Measurements from ENCODE around the gene DCXR. TPM values are rescaled to one million over a fixed set of nuclear protein-coding genes. Genes with fewer than 3 reads are reported as not detected.

DCXR gene
- total RNA-seq, 8 experiments from 2014 or later = 55.7 to 94.5 (median 80.7) TPM

- Histone ChIP-seq H3K4me3 (peak overlapping the region; percentile 60 to 84 (median 64)), H3K4me1 (replicated peaks in 1 of 2) (peaks cover 7 to 14% of the 10 kb centered on the region in 2 donors), H3K27ac (no peak overlapping the region)
- ATAC-seq (replicated peaks in 6 of 8) = no peak
- in situ Hi-C loops (cut with MboI; ENCODE audit: low pct_unique_long_range_greater_than_20kb in 2 of 9, low sequenced_read_pairs in 9 of 9, unreplicated experiment in 9 of 9) = loop anchor here in 5 of 9 experiments (10.0 to 25.0 kb wide), 3 partner anchors 99 to 124 kb away; no protein-coding TSS in a partner anchor
- 0 to 41% (median 14%) methylated on average over 1 to 7 of the region's 10 CpGs; no CpG with 5 or more reads in 4 of the 10 experiments for WGBS, 10 experiments
Observed at GRCh38 chr17:82037889-82038195, 345 bp upstream of the DCXR start.

- in situ Hi-C loops (cut with MboI; ENCODE audit: low pct_unique_long_range_greater_than_20kb in 2 of 9, low sequenced_read_pairs in 9 of 9, unreplicated experiment in 9 of 9) = loop anchor here in 5 of 9 experiments (10.0 to 25.0 kb wide), 3 partner anchors 101 to 126 kb away; no protein-coding TSS in a partner anchor
- H3K27ac ChIP-seq = peak overlapping the region; percentile 78 to 81
- peak in 1 of 8 experiments; percentile 0 for ATAC-seq (replicated peaks in 6 of 8)
Observed at GRCh38 chr17:82036634-82037091, 834 bp downstream of the DCXR start.

DNA sequence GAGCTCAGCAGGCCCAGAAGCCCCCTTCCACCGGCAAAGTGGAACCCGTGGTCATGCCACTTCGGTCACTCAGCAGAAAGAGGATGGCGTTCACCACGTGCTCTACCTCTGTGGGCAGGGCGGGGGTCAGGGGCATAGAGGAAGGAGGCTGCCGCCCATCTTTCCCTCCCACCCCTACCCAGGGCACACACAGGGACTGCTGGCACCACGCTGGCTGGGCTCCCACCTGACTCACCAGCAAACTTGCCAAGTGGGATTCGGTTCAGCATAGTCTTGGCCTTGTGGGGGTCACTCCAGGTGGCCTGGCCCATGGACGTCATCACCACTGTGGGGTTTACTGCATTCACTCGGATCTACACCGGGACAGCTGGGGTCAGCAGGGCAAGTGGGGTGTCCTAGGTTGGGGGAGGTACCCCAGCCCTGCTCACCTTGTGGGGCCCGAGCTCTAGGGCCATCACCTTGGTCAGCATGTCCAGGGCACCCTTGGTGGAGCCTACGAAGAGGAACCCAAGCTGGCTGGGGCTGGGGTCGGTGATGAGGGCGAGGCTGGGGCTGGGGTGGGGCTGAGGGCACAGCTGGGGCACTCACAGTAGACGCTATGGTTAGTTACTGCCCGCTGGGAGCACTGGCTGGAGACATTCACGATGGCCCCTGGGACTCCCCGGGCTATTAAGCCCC is 1.4 kb downstream of the DCXR start:
- in situ Hi-C loops (cut with MboI; ENCODE audit: low pct_unique_long_range_greater_than_20kb in 2 of 9, low sequenced_read_pairs in 9 of 9, unreplicated experiment in 9 of 9) = loop anchor here in 5 of 9 experiments (10.0 to 25.0 kb wide), 3 partner anchors 101 to 126 kb away; no protein-coding TSS in a partner anchor
- peaks cover 13 to 17% of the 10 kb centered on the region in 2 donors for H3K4me1 ChIP-seq (replicated peaks in 1 of 2)
- ATAC-seq (replicated peaks in 6 of 8) = no peak
- H3K27ac ChIP-seq = no peak overlapping the region
- peak overlapping the region; percentile 60 to 84 (median 64) for H3K4me3 ChIP-seq
- WGBS, 10 experiments = 81 to 100% (median 94%) methylated on average over 1 to 6 of the region's 20 CpGs; no CpG with 5 or more reads in 5 of the 10 experiments

More at GRCh38 chr17:82036634-82037091, 834 bp downstream of the DCXR start:
- 0 to 31% methylated on average over 1 to 7 of the region's 23 CpGs; no CpG with 5 or more reads in 8 of the 10 experiments for WGBS, 10 experiments
- Histone ChIP-seq H3K4me1 (replicated peaks in 1 of 2) (peaks cover 13 to 17% of the 10 kb centered on the region in 2 donors), H3K4me3 (peak overlapping the region; percentile 60 to 84 (median 64))

DNA sequence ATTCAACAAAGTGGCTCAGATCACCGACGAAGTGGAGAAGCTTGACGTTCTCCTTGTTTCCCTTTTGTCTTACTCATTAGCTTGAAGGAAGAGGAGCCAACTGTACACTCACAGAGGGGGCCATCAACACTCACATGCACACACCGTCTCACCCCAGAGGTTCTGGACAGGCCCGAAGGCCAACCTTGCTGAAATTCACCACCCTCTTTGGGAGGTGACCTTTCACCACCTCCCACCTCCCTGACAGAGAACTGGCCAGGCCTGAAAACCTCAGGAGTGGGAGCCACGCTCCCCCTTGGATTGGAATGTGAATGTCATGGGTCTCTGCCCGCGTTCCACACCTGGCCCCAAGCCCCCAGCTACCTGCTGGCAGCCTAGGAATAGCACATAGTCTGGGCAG is 2.0 kb downstream of the DCXR start:
- WGBS, 10 experiments = 60 to 100% (median 91%) methylated on average over 1 to 3 of the region's 8 CpGs; no CpG with 5 or more reads in 6 of the 10 experiments
- ATAC-seq (replicated peaks in 6 of 8) = no peak
- H3K4me3 ChIP-seq = no peak overlapping the region
- in situ Hi-C loops (cut with MboI; ENCODE audit: low pct_unique_long_range_greater_than_20kb in 2 of 9, low sequenced_read_pairs in 9 of 9, unreplicated experiment in 9 of 9) = loop anchor here in 5 of 9 experiments (10.0 to 25.0 kb wide), 3 partner anchors 102 to 127 kb away; no protein-coding TSS in a partner anchor
- H3K27ac ChIP-seq = no peak overlapping the region
- H3K4me1 ChIP-seq (replicated peaks in 1 of 2) = peaks cover 13 to 17% of the 10 kb centered on the region in 2 donors

DNA sequence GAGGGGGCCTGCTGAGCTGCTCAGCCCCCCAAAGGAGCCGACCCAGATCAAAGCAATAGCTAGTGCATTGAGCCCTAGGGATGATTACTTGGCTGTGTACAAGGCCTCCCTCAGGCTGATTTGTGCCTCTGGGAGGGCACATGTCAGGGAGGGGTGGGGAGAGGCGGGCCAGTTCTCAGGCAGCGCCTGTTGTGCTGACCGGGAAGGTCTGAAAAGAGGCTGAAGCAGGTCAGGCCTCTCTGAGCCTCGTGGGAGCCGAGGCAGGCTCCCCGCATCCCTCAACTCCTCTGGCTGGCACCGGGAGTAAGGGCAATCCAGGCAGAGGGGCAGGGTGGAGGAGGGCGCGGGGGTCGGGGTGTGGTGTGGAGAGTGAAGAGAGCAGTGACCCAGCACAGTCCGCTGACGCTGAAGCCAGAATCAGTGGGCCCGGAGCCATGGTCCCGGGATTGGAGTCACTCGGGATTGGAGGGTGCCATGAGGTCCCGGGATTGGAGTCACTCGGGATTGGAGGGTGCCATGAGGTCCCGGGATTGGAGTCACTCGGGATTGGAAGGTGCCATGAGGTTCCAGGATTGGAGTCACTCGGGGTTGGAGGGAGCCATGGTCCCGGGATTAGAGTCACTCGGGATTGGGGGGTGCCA is 3.0 kb downstream of the DCXR start:
- 20 to 77% (median 70%) methylated on average over 1 to 5 of the region's 23 CpGs; no CpG with 5 or more reads in 5 of the 10 experiments for WGBS, 10 experiments
- ATAC-seq (replicated peaks in 6 of 8) = no peak
- no peak overlapping the region for H3K27ac ChIP-seq
- no peak overlapping the region for H3K4me3 ChIP-seq
- in situ Hi-C loops (cut with MboI; ENCODE audit: low pct_unique_long_range_greater_than_20kb in 2 of 9, low sequenced_read_pairs in 9 of 9, unreplicated experiment in 9 of 9) = loop anchor here in 5 of 9 experiments (10.0 to 25.0 kb wide), 3 partner anchors 103 to 128 kb away; no protein-coding TSS in a partner anchor
- H3K4me1 ChIP-seq (replicated peaks in 1 of 2) = peaks cover 20 to 22% of the 10 kb centered on the region in 2 donors

DNA sequence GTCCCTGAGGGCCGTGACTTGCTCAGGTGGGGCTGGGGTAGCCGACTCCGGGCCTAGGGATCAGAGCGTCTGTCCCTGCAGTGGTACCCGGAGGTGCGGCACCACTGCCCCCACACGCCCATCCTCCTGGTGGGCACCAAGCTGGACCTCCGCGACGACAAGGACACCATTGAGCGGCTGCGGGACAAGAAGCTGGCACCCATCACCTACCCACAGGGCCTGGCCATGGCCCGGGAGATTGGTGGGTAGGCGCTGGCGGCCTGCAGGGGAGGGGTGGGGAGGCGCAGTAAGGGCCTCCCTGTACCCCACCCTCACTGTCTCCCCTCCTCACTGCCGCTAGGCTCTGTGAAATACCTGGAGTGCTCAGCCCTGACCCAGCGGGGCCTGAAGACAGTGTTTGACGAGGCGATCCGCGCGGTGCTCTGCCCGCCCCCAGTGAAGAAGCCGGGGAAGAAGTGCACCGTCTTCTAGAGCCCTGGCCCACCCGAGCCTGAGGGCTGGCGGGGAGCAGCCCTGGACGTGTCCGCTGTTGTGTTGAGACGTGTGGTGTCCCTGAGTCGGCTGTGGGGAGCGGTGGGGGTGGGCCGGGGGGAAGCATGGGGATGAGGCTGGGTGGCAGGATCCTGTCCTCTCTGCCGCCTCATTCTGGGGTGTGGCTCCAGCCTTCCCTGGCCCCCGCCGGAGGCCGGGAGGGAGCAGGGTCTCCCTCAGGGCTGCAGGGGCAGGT is 4.0 kb downstream of the DCXR start:
- in situ Hi-C loops (cut with MboI; ENCODE audit: low pct_unique_long_range_greater_than_20kb in 2 of 9, low sequenced_read_pairs in 9 of 9, unreplicated experiment in 9 of 9) = loop anchor here in 5 of 9 experiments (10.0 to 25.0 kb wide), 3 partner anchors 104 to 129 kb away; no protein-coding TSS in a partner anchor

DNA sequence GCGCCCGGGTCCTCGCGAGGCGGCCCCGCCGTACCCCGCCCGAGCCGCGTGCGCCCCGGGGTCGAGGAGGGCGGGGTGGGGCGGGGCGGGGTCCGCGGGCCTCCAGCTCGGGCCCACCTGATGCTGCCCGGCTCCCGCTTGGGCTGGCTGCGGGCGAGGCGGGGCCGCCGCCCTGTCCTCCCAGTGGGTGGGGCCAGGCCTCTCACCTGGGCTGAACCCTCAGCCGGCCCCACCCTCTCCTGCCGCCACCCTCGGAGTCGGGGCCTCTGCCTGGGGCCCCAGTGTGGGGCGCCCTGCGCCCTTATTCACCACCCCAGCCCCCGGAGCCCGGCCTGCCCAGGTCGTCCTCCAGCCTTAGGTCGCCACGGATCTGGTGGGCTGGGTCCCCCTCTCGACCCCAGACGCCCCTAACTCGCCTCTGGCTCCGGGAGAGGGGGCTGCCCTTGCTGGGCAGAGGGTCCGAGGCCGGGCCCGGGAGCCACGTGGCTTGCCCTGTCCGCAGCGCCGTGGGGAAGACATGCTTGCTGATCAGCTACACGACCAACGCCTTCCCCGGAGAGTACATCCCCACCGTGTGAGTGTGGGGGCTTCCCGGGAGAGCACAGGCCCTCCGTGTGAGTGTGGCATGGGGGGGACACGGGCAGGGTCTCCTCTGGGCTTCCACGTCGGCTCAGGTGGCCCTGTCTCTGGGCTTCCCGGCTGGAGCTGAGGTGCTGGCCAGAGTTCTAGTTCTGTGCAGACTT is 5.4 kb downstream of the DCXR start:
- H3K27ac ChIP-seq = peak overlapping the region; percentile 71 to 76
- in situ Hi-C loops (cut with MboI; ENCODE audit: low pct_unique_long_range_greater_than_20kb in 2 of 9, low sequenced_read_pairs in 9 of 9, unreplicated experiment in 9 of 9) = loop anchor here in 5 of 9 experiments (10.0 to 25.0 kb wide), 3 partner anchors 105 to 130 kb away; no protein-coding TSS in a partner anchor
- ATAC-seq (replicated peaks in 6 of 8) = peak in 7 of 8 experiments; percentile 2 to 48 (median 38)
- peaks cover 20 to 22% of the 10 kb centered on the region in 2 donors for H3K4me1 ChIP-seq (replicated peaks in 1 of 2)
- H3K4me3 ChIP-seq = peak overlapping the region; percentile 46 to 91 (median 57)
- 0 to 30% methylated on average over 2 to 5 of the region's 59 CpGs; no CpG with 5 or more reads in 8 of the 10 experiments for WGBS, 10 experiments

More for the DNA sequence above, 4.0 kb downstream of the DCXR start:
- no peak for ATAC-seq (replicated peaks in 6 of 8)
- Histone ChIP-seq H3K27ac (no peak overlapping the region), H3K4me1 (replicated peaks in 1 of 2) (peaks cover 20 to 22% of the 10 kb centered on the region in 2 donors), H3K4me3 (no peak overlapping the region)
- WGBS, 10 experiments = 91% methylated on average over 11 of the region's 38 CpGs; no CpG with 5 or more reads in 9 of the 10 experiments

GRCh38 chr17:82031303-82031884 is 6.1 kb downstream of the DCXR start, which contains the start of gene RAC3:
RAC3 (plus strand) TSS chr17:82031678; CDS start chr17:82031762, 84 bp downstream.
- in situ Hi-C loops (cut with MboI; ENCODE audit: low pct_unique_long_range_greater_than_20kb in 2 of 9, low sequenced_read_pairs in 9 of 9, unreplicated experiment in 9 of 9) = loop anchor here in 5 of 9 experiments (10.0 to 25.0 kb wide), 3 partner anchors 106 to 131 kb away; no protein-coding TSS in a partner anchor
- WGBS, 10 experiments = no CpG with 5 or more reads among the region's 96 CpGs
- Histone ChIP-seq H3K27ac (peak within 1 kb of the TSS; percentile 71 to 76), H3K4me1 (replicated peaks in 1 of 2) (peaks cover 17 to 19% of the 10 kb centered on the region in 2 donors), H3K4me3 (peak within 1 kb of the TSS; percentile 46 to 91 (median 57))
- peak; percentile 42 to 66 (median 54) for ATAC-seq (replicated peaks in 6 of 8)

DNA sequence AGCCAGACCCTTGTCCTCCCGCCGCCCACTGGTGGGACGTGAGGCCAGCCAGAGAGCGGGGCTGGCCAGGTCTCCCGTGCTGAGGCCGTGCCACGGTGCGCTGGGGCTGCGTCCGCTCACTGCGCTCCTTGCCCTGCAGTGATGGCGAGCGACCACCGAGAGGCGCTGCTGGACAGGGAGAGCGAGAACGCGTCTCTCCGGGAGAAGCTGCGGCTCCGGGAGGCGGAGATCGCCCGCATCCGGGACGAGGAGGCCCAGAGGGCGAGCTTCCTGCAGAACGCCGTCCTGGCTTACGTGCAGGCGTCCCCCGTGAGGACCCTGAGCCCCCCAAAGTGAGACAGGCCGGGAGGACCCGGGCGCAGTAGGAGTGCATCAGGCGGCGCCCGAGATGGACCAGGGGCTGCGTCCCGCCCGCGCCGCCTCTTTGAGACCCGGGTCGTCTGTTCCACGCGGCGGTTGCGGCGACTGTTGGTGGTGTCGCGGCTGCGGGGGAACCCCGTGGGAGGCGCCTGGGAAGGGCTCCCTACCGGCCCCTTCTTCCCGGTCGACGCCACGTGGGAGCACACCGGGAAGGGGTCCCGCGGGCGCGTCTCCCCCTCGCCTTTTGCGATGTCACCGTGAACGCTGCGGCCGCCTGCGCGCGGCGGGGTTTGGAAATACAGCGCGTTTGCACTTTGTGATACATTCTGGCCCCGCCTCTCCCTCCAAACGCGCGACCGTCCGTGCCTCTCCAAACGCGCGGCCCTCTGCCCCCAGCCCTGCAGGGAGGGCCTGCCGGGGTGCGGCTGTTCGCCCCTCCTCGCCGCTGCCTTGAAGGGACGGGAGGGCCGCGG is 6.8 kb downstream of the DCXR start:
- ATAC-seq (replicated peaks in 6 of 8) = peak; percentile 62 to 77 (median 66)
- Histone ChIP-seq H3K27ac (peak overlapping the region; percentile 71 to 76), H3K4me3 (peak overlapping the region; percentile 46 to 91 (median 57)), H3K4me1 (replicated peaks in 1 of 2) (peaks cover 14 to 16% of the 10 kb centered on the region in 2 donors)
- in situ Hi-C loops (cut with MboI; ENCODE audit: low pct_unique_long_range_greater_than_20kb in 2 of 9, low sequenced_read_pairs in 9 of 9, unreplicated experiment in 9 of 9) = loop anchor here in 5 of 9 experiments (10.0 to 25.0 kb wide), 3 partner anchors 107 to 132 kb away; no protein-coding TSS in a partner anchor
- 0 to 8% methylated on average over 8 to 15 of the region's 94 CpGs; no CpG with 5 or more reads in 8 of the 10 experiments for WGBS, 10 experiments

- ATAC-seq (replicated peaks in 6 of 8) = peak in 1 of 8 experiments; percentile 5
- Histone ChIP-seq H3K27ac (peak overlapping the region; percentile 52 to 70), H3K4me1 (replicated peaks in 1 of 2) (peaks cover 14 to 16% of the 10 kb centered on the region in 2 donors), H3K4me3 (peak overlapping the region; percentile 2 to 91 (median 57))
- WGBS, 10 experiments = no CpG with 5 or more reads among the region's 31 CpGs
- in situ Hi-C loops (cut with MboI; ENCODE audit: low pct_unique_long_range_greater_than_20kb in 2 of 9, low sequenced_read_pairs in 9 of 9, unreplicated experiment in 9 of 9) = loop anchor here in 5 of 9 experiments (10.0 to 25.0 kb wide), 3 partner anchors 107 to 132 kb away; no protein-coding TSS in a partner anchor
Observed at GRCh38 chr17:82029990-82030469, 7.5 kb downstream of the DCXR start.
